ENCODE data around the gene OGFOD2.

Gene OGFOD2

GRCh38 chr12:122989225-122989839 lies 14.3 kb downstream of the OGFOD2 start:
- no peak for DNase-seq (ENCODE audit: low spot score)

GRCh38 chr12:122989874-122990419 lies 14.9 kb downstream of the OGFOD2 start:
- no peak for DNase-seq (ENCODE audit: low spot score)

- DNase-seq (ENCODE audit: low spot score): no peak
Measured at GRCh38 chr12:122990561-122990960, 15.5 kb downstream of the OGFOD2 start.

- DNase-seq (ENCODE audit: low spot score): no peak
Measured at GRCh38 chr12:122990961-122991622, 16.0 kb downstream of the OGFOD2 start.

GRCh38 chr12:122991623-122992275 lies 16.7 kb downstream of the OGFOD2 start:
- no peak for DNase-seq (ENCODE audit: low spot score)

- DNase-seq (ENCODE audit: low spot score): no peak
Measured at GRCh38 chr12:122992386-122992785, 17.3 kb downstream of the OGFOD2 start.

GRCh38 chr12:122994140-122994675 lies 19.2 kb downstream of the OGFOD2 start:
- DNase-seq (ENCODE audit: low spot score): no peak

- DNase-seq (ENCODE audit: low spot score): no peak
Measured at GRCh38 chr12:122994781-122995502, 19.9 kb downstream of the OGFOD2 start.

GRCh38 chr12:122995503-122996187 lies 20.6 kb downstream of the OGFOD2 start:
- DNase-seq (ENCODE audit: low spot score): no peak

- DNase-seq (ENCODE audit: low spot score): no peak
Measured at GRCh38 chr12:122996188-122996601, 21.2 kb downstream of the OGFOD2 start.

GRCh38 chr12:122996621-122997342 lies 21.7 kb downstream of the OGFOD2 start:
- no peak for DNase-seq (ENCODE audit: low spot score)

GRCh38 chr12:122997343-122998250 lies 22.6 kb downstream of the OGFOD2 start:
- no peak for DNase-seq (ENCODE audit: low spot score)

GRCh38 chr12:122998316-122998715 lies 23.3 kb downstream of the OGFOD2 start:
- no peak for DNase-seq (ENCODE audit: low spot score)

GRCh38 chr12:122999196-122999946 lies 24.3 kb downstream of the OGFOD2 start:
- no peak for DNase-seq (ENCODE audit: low spot score)

- no peak for DNase-seq (ENCODE audit: low spot score)
Measured at GRCh38 chr12:122999986-123000420, 25.0 kb downstream of the OGFOD2 start.

GRCh38 chr12:123000578-123000977 lies 25.5 kb downstream of the OGFOD2 start:
- DNase-seq (ENCODE audit: low spot score): no peak

- DNase-seq (ENCODE audit: low spot score): no peak
Measured at GRCh38 chr12:123001464-123001863, 26.4 kb downstream of the OGFOD2 start.

GRCh38 chr12:123003257-123003656 lies 28.2 kb downstream of the OGFOD2 start:
- no peak for DNase-seq (ENCODE audit: low spot score)

- DNase-seq (ENCODE audit: low spot score): no peak
Measured at GRCh38 chr12:123004287-123004686, 29.2 kb downstream of the OGFOD2 start.
